Measurements from ENCODE around the gene ACAT1. TPM values are rescaled to one million over a fixed set of nuclear protein-coding genes. Genes with fewer than 3 reads are reported as not detected.
"Not testable (repeated sequence)": the region's sequence is repeated elsewhere in the genome, so short reads cannot be mapped to it uniquely, and the experiment has no call there.

Gene ACAT1
- total RNA-seq, 2 experiments from 2014 or later = 13.8 to 18.5 TPM

GRCh38 chr11:108131993-108132392, 10.6 kb downstream of the ACAT1 start:
- Mint-ChIP-seq H3K27ac (peak overlapping the region; percentile 67), H3K27me3 (no peaks in the 10 kb centered on the region), H3K9me3 (no peaks in the 10 kb centered on the region), H3K36me3 (ENCODE audit: low read depth) (peaks cover 69% of the 10 kb centered on the region), H3K4me3 (no peak overlapping the region), H3K4me1 (ENCODE audit: low read depth) (peaks cover 21% of the 10 kb centered on the region)
- intact Hi-C loops (cut with DNase I, micrococcal nuclease) = no loop called here
- no peak overlapping the region for H3K4me3 ChIP-seq (ENCODE audit: low read length)
- H3K36me3 ChIP-seq (ENCODE audit: insufficient read depth, low read length) = peaks cover 36% of the 10 kb centered on the region
- no peaks in the 10 kb centered on the region for H3K9me3 ChIP-seq (ENCODE audit: control insufficient read depth in 1 of 2, insufficient read depth in 1 of 2, low read length in 2 of 2)
- no peaks in the 10 kb centered on the region for H3K27me3 ChIP-seq (ENCODE audit: control insufficient read depth in 1 of 2, insufficient read depth in 2 of 2, low read length in 2 of 2)
- CTCF ChIA-PET = no interaction called here
- no peaks in the 10 kb centered on the region for H3K4me1 ChIP-seq (ENCODE audit: insufficient read depth, low read length)
- TF ChIP-seq CTCF (IDR thresholded peaks at IDR 0.05) = no peak
- DNase-seq = no peak
- POLR2A ChIA-PET = no interaction called here
- ATAC-seq (ENCODE audit: poor library complexity) = no peak
- no peak overlapping the region for H3K27ac ChIP-seq (ENCODE audit: low read depth in 1 of 2, low read length in 2 of 2)

GRCh38 chr11:108132993-108133538, 11.7 kb downstream of the ACAT1 start:
- intact Hi-C loops (cut with DNase I, micrococcal nuclease); H3K27me3 Mint-ChIP-seq; H3K9me3 ChIP-seq (ENCODE audit: control insufficient read depth in 1 of 2, insufficient read depth in 1 of 2, low read length in 2 of 2); H3K4me1 ChIP-seq (ENCODE audit: insufficient read depth, low read length); CTCF ChIA-PET; H3K27ac ChIP-seq (ENCODE audit: low read depth in 1 of 2, low read length in 2 of 2); H3K9me3 Mint-ChIP-seq; DNase-seq; H3K27me3 ChIP-seq (ENCODE audit: control insufficient read depth in 1 of 2, insufficient read depth in 2 of 2, low read length in 2 of 2); H3K4me3 ChIP-seq (ENCODE audit: low read length); ATAC-seq (ENCODE audit: poor library complexity); H3K4me3 Mint-ChIP-seq: not testable (repeated sequence)
- peaks cover 68% of the 10 kb centered on the region for H3K36me3 Mint-ChIP-seq (ENCODE audit: low read depth)
- H3K36me3 ChIP-seq (ENCODE audit: insufficient read depth, low read length) = peaks cover 41% of the 10 kb centered on the region
- POLR2A ChIA-PET = interaction anchor here (2.1 kb wide), 1 partner anchor 10 kb away, joined by 6 read pairs; no protein-coding TSS in a partner anchor
- peak overlapping the region; percentile 75 for H3K27ac Mint-ChIP-seq
- H3K4me1 Mint-ChIP-seq (ENCODE audit: low read depth) = peaks cover 25% of the 10 kb centered on the region

- TF ChIP-seq CTCF (IDR thresholded peaks at IDR 0.05) = peak; percentile 23
- no peaks in the 10 kb centered on the region for H3K9me3 Mint-ChIP-seq
- Histone ChIP-seq H3K4me3 (ENCODE audit: low read length) (no peak overlapping the region), H3K27me3 (ENCODE audit: control insufficient read depth in 1 of 2, insufficient read depth in 2 of 2, low read length in 2 of 2) (no peaks in the 10 kb centered on the region), H3K4me1 (ENCODE audit: insufficient read depth, low read length) (no peaks in the 10 kb centered on the region), H3K27ac (ENCODE audit: low read depth in 1 of 2, low read length in 2 of 2) (no peak overlapping the region), H3K36me3 (ENCODE audit: insufficient read depth, low read length) (peaks cover 62% of the 10 kb centered on the region), H3K9me3 (ENCODE audit: control insufficient read depth in 1 of 2, insufficient read depth in 1 of 2, low read length in 2 of 2) (no peaks in the 10 kb centered on the region)
- peaks cover 21% of the 10 kb centered on the region for H3K4me1 Mint-ChIP-seq (ENCODE audit: low read depth)
- peaks cover 71% of the 10 kb centered on the region for H3K36me3 Mint-ChIP-seq (ENCODE audit: low read depth)
- ATAC-seq (ENCODE audit: poor library complexity) (peak; percentile 66), DNase-seq (peak in 5 of 14 experiments; percentile 7 to 53 (median 35))
- ChIA-PET POLR2A (no interaction called here), CTCF (interaction anchor here (0.7 kb wide), 1 partner anchor 10 kb away, joined by 3 read pairs; no protein-coding TSS in a partner anchor)
- H3K27me3 Mint-ChIP-seq = no peaks in the 10 kb centered on the region
- intact Hi-C loops (cut with DNase I, micrococcal nuclease) = loop anchor here (1.0 to 5.0 kb wide), 2 partner anchors 511 to 512 kb away; no protein-coding TSS in a partner anchor
- no peak overlapping the region for H3K4me3 Mint-ChIP-seq
- peak overlapping the region; percentile 40 for H3K27ac Mint-ChIP-seq
These were observed 14.6 kb downstream of the ACAT1 start for GRCh38 chr11:108135845-108136544.

All from CD4-positive, alpha-beta T cell (primary cell).